HepG2 (cell line): ENCODE measurements around the gene DPEP2NB. TPM values are rescaled to one million over a fixed set of nuclear protein-coding genes. Genes with fewer than 3 reads are reported as not detected.

Source experiments
- MED13 ChIP-seq: sonication (generic); formaldehyde crosslinking; IDR thresholded peaks from 2 replicates; pipeline ENCODE4 v1.5.0; 2020; ENCODE audit warnings: missing genetic modification reagents
- ZNF75D ChIP-seq: sonication (generic); formaldehyde crosslinking; IDR thresholded peaks from 2 replicates; pipeline ENCODE4 v1.8.1; 2023; ENCODE audit warnings: missing genetic modification reagents, mild to moderate bottlenecking, borderline replicate concordance
- ZNF816 ChIP-seq: sonication (generic); formaldehyde crosslinking; IDR thresholded peaks from 2 replicates; pipeline ENCODE4 v1.8.0; 2022; ENCODE audit warnings: missing genetic modification reagents, mild to moderate bottlenecking, borderline replicate concordance
- polyA plus RNA-seq, 8 experiments: library from polyadenylated mRNA; depleted of rRNA in 3 of 8; stranded (reverse) in 7 of 8; unstranded in 1 of 8; fragments of >200 nt; fragmentation: Illumina TruSeq in 4 of 8; extraction: Trizol in 4 of 8; gene quantifications; 2 replicates each; pipeline versions ENCODE4 v1.2.1 to v1.2.3, GENCODE V29; 2011 to 2016; ENCODE audit warnings: low read depth in 4 of 8, missing spikeins in 1 of 8, mixed read lengths in 1 of 8; ENCODE audit not compliant: insufficient read depth in 1 of 8
- total RNA-seq, 5 experiments: library from RNA; depleted of rRNA; stranded (reverse); fragments of >200 nt; fragmentation: Illumina TruSeq; extraction: Trizol; gene quantifications; 2 replicates each; pipeline ENCODE4 v1.2.3, GENCODE V29; 2016; ENCODE audit warnings: low read depth in 1 of 5
- TF ChIP-seq, protein P1 (sequence below): sonication (generic); formaldehyde crosslinking; IDR thresholded peaks from 2 replicates; pipeline ENCODE4 v1.5.0; 2020; ENCODE audit warnings: missing genetic modification reagents
- TF ChIP-seq, protein P2 (sequence below): sonication (generic); formaldehyde crosslinking; IDR thresholded peaks from 2 replicates; pipeline ENCODE4 v1.5.0; 2020; ENCODE audit warnings: mild to moderate bottlenecking, missing genetic modification reagents, borderline replicate concordance
- TF ChIP-seq, protein P3 (sequence below): sonication (generic); formaldehyde crosslinking; IDR thresholded peaks from 2 replicates; pipeline ENCODE4 v1.5.1; 2020; ENCODE audit warnings: mild to moderate bottlenecking, missing genetic modification reagents, moderate library complexity
- TF ChIP-seq, protein P4 (sequence below): sonication (generic); formaldehyde crosslinking; IDR thresholded peaks from 2 replicates; pipeline ENCODE4 v1.4.0; 2020; ENCODE audit warnings: mild to moderate bottlenecking, low read depth, missing genetic modification reagents
- TF ChIP-seq, protein P5 (sequence below): IDR thresholded peaks from 2 replicates; pipeline ENCODE4 v1.6.1; 2012; ENCODE audit warnings: inconsistent platforms

DPEP2NB gene
- total and polyA plus RNA-seq, 2 of the 13 experiments (the other 11 are each of a cell fraction or from before 2014, with no cell fraction given) = not detected

DNA sequence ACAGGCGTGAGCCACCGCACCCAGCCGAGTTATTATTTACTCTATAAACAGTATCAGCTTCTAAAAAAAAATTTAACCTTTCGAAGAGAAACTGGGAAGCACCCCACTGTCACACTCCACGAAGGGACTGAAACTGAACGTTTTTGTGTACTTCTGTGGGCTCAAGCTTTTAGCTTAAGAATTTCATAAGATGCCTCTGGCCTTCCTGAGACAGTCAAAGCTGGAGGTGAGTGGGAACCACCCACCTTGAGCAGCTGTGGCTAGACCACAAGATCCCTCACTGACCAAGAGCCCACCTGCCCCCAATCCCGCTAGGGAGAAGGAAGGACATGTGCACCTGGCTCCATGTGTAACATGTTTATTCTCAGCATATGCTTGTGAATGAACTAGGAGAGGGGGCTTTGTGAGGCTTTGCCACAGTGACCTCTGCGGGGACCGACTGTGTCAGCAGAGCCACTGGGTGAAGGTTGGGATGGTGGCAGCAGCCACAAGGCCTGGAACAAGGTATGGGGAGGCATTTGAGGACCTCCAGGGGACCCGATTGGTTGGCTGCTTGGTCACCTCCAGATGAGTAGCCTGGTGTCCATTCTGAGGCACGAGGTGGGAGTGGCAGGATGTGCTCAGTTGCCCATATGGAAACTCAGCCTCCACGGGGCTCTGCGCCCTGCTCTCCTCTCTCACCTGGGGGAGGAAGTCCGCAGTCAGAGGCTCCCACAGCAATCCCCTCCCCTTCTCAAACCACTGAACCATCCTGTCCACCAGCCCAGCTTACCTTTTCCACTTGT lies 40.2 kb downstream of the DPEP2NB start (continued):
- TF ChIP-seq, protein P1, sequence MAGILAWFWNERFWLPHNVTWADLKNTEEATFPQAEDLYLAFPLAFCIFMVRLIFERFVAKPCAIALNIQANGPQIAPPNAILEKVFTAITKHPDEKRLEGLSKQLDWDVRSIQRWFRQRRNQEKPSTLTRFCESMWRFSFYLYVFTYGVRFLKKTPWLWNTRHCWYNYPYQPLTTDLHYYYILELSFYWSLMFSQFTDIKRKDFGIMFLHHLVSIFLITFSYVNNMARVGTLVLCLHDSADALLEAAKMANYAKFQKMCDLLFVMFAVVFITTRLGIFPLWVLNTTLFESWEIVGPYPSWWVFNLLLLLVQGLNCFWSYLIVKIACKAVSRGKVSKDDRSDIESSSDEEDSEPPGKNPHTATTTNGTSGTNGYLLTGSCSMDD (CRISPR knock-in tag) = no peak
- TF ChIP-seq, protein P2, sequence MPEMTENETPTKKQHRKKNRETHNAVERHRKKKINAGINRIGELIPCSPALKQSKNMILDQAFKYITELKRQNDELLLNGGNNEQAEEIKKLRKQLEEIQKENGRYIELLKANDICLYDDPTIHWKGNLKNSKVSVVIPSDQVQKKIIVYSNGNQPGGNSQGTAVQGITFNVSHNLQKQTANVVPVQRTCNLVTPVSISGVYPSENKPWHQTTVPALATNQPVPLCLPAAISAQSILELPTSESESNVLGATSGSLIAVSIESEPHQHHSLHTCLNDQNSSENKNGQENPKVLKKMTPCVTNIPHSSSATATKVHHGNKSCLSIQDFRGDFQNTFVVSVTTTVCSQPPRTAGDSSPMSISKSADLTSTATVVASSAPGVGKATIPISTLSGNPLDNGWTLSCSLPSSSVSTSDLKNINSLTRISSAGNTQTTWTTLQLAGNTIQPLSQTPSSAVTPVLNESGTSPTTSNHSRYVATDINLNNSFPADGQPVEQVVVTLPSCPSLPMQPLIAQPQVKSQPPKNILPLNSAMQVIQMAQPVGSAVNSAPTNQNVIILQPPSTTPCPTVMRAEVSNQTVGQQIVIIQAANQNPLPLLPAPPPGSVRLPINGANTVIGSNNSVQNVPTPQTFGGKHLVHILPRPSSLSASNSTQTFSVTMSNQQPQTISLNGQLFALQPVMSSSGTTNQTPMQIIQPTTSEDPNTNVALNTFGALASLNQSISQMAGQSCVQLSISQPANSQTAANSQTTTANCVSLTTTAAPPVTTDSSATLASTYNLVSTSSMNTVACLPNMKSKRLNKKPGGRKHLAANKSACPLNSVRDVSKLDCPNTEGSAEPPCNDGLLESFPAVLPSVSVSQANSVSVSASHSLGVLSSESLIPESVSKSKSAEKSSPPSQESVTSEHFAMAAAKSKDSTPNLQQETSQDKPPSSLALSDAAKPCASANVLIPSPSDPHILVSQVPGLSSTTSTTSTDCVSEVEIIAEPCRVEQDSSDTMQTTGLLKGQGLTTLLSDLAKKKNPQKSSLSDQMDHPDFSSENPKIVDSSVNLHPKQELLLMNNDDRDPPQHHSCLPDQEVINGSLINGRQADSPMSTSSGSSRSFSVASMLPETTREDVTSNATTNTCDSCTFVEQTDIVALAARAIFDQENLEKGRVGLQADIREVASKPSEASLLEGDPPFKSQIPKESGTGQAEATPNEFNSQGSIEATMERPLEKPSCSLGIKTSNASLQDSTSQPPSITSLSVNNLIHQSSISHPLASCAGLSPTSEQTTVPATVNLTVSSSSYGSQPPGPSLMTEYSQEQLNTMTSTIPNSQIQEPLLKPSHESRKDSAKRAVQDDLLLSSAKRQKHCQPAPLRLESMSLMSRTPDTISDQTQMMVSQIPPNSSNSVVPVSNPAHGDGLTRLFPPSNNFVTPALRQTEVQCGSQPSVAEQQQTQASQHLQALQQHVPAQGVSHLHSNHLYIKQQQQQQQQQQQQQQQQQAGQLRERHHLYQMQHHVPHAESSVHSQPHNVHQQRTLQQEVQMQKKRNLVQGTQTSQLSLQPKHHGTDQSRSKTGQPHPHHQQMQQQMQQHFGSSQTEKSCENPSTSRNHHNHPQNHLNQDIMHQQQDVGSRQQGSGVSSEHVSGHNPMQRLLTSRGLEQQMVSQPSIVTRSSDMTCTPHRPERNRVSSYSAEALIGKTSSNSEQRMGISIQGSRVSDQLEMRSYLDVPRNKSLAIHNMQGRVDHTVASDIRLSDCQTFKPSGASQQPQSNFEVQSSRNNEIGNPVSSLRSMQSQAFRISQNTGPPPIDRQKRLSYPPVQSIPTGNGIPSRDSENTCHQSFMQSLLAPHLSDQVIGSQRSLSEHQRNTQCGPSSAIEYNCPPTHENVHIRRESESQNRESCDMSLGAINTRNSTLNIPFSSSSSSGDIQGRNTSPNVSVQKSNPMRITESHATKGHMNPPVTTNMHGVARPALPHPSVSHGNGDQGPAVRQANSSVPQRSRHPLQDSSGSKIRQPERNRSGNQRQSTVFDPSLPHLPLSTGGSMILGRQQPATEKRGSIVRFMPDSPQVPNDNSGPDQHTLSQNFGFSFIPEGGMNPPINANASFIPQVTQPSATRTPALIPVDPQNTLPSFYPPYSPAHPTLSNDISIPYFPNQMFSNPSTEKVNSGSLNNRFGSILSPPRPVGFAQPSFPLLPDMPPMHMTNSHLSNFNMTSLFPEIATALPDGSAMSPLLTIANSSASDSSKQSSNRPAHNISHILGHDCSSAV = no peak
- TF ChIP-seq ZNF75D (CRISPR knock-in tag) = no peak
- TF ChIP-seq, protein P3, sequence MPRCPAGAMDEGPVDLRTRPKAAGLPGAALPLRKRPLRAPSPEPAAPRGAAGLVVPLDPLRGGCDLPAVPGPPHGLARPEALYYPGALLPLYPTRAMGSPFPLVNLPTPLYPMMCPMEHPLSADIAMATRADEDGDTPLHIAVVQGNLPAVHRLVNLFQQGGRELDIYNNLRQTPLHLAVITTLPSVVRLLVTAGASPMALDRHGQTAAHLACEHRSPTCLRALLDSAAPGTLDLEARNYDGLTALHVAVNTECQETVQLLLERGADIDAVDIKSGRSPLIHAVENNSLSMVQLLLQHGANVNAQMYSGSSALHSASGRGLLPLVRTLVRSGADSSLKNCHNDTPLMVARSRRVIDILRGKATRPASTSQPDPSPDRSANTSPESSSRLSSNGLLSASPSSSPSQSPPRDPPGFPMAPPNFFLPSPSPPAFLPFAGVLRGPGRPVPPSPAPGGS (CRISPR knock-in tag) = 0 out of 2 replicates have a peak, but pooled peaks have one; percentile 19
- TF ChIP-seq, protein P4, sequence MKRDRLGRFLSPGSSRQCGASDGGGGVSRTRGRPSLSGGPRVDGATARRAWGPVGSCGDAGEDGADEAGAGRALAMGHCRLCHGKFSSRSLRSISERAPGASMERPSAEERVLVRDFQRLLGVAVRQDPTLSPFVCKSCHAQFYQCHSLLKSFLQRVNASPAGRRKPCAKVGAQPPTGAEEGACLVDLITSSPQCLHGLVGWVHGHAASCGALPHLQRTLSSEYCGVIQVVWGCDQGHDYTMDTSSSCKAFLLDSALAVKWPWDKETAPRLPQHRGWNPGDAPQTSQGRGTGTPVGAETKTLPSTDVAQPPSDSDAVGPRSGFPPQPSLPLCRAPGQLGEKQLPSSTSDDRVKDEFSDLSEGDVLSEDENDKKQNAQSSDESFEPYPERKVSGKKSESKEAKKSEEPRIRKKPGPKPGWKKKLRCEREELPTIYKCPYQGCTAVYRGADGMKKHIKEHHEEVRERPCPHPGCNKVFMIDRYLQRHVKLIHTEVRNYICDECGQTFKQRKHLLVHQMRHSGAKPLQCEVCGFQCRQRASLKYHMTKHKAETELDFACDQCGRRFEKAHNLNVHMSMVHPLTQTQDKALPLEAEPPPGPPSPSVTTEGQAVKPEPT (CRISPR knock-in tag) = no peak
- TF ChIP-seq, protein P5, sequence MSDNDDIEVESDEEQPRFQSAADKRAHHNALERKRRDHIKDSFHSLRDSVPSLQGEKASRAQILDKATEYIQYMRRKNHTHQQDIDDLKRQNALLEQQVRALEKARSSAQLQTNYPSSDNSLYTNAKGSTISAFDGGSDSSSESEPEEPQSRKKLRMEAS = 0 out of 2 replicates have a peak, but pooled peaks have one; percentile 16
- TF ChIP-seq ZNF816 (CRISPR knock-in tag) = no peak
- no peak for TF ChIP-seq MED13 (CRISPR knock-in tag)
- TF ChIP-seq, all 625 proteins: peak for 3
